ENCODE data around the gene SLX1A. TPM values are rescaled to one million over a fixed set of nuclear protein-coding genes. Genes with fewer than 3 reads are reported as not detected.

Gene SLX1A
- total RNA-seq, 1 donor from 2014 or later, result 16.6 TPM

- H3K9me3 Mint-ChIP-seq (ENCODE audit: unreplicated experiment), result no peaks in the 10 kb centered on the region
- H3K27ac Mint-ChIP-seq (ENCODE audit: unreplicated experiment), result no peak overlapping the region
- H3K36me3 Mint-ChIP-seq (ENCODE audit: unreplicated experiment), result peaks cover 4% of the 10 kb centered on the region
- H3K4me1 Mint-ChIP-seq (ENCODE audit: low read depth, unreplicated experiment), result no peaks in the 10 kb centered on the region
- peaks cover 4% of the 10 kb centered on the region for H3K27me3 Mint-ChIP-seq (ENCODE audit: unreplicated experiment)
- DNase-seq, result no peak
- no peak overlapping the region for H3K4me3 Mint-ChIP-seq (ENCODE audit: unreplicated experiment)
- TF ChIP-seq CTCF (IDR thresholded peaks at IDR 0.05; ENCODE audit: partially characterized antibody, unreplicated experiment), result no peak
Measured at GRCh38 chr16:30149250-30149930, 44.3 kb upstream of the SLX1A start.

DNA sequence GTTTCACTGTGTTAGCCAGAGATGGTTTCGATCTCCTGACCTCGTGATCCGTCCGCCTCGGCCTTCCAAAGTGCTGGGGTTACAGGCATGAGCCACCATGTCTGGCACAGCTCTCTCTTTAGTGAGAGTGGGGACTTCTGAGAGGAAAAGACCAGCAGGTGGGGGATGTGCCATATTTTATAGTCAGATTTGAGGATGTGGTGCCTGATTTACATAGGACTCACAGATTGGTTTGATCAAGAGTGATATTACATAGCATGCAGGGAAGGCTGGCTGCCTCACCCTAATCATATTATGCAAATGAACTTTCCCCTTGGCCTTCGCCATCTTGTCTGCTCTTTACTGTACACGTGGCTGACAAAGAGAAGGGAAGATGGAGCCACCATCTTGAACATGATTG is 42.6 kb upstream of the SLX1A start:
- no peaks in the 10 kb centered on the region for H3K4me1 Mint-ChIP-seq (ENCODE audit: low read depth, unreplicated experiment)

GRCh38 chr16:30152517-30152916 is 41.2 kb upstream of the SLX1A start:
- no peak for DNase-seq
- H3K27me3 Mint-ChIP-seq (ENCODE audit: unreplicated experiment), result peaks cover 4% of the 10 kb centered on the region
- no peak overlapping the region for H3K4me3 Mint-ChIP-seq (ENCODE audit: unreplicated experiment)
- H3K9me3 Mint-ChIP-seq (ENCODE audit: unreplicated experiment), result peaks cover 2% of the 10 kb centered on the region
- H3K4me1 Mint-ChIP-seq (ENCODE audit: low read depth, unreplicated experiment), result no peaks in the 10 kb centered on the region
- H3K27ac Mint-ChIP-seq (ENCODE audit: unreplicated experiment), result no peak overlapping the region
- H3K36me3 Mint-ChIP-seq (ENCODE audit: unreplicated experiment), result peaks cover 4% of the 10 kb centered on the region
- TF ChIP-seq CTCF (IDR thresholded peaks at IDR 0.05; ENCODE audit: partially characterized antibody, unreplicated experiment), result no peak

More for the DNA sequence above, 42.6 kb upstream of the SLX1A start:
- Mint-ChIP-seq H3K9me3 (ENCODE audit: unreplicated experiment) (peaks cover 2% of the 10 kb centered on the region), H3K27ac (ENCODE audit: unreplicated experiment) (no peak overlapping the region), H3K27me3 (ENCODE audit: unreplicated experiment) (peaks cover 4% of the 10 kb centered on the region), H3K36me3 (ENCODE audit: unreplicated experiment) (peaks cover 4% of the 10 kb centered on the region), H3K4me3 (ENCODE audit: unreplicated experiment) (no peak overlapping the region)
- TF ChIP-seq CTCF (IDR thresholded peaks at IDR 0.05; ENCODE audit: partially characterized antibody, unreplicated experiment), result no peak
- no peak for DNase-seq

- no peak for TF ChIP-seq CTCF (IDR thresholded peaks at IDR 0.05; ENCODE audit: partially characterized antibody, unreplicated experiment)
- H3K36me3 Mint-ChIP-seq (ENCODE audit: unreplicated experiment), result no peaks in the 10 kb centered on the region
- H3K4me1 Mint-ChIP-seq (ENCODE audit: low read depth, unreplicated experiment), result no peaks in the 10 kb centered on the region
- peaks cover 4% of the 10 kb centered on the region for H3K27me3 Mint-ChIP-seq (ENCODE audit: unreplicated experiment)
- no peak overlapping the region for H3K27ac Mint-ChIP-seq (ENCODE audit: unreplicated experiment)
- DNase-seq, result no peak
- no peak overlapping the region for H3K4me3 Mint-ChIP-seq (ENCODE audit: unreplicated experiment)
- H3K9me3 Mint-ChIP-seq (ENCODE audit: unreplicated experiment), result peaks cover 2% of the 10 kb centered on the region
Measured at GRCh38 chr16:30155188-30155587, 38.5 kb upstream of the SLX1A start.

DNA sequence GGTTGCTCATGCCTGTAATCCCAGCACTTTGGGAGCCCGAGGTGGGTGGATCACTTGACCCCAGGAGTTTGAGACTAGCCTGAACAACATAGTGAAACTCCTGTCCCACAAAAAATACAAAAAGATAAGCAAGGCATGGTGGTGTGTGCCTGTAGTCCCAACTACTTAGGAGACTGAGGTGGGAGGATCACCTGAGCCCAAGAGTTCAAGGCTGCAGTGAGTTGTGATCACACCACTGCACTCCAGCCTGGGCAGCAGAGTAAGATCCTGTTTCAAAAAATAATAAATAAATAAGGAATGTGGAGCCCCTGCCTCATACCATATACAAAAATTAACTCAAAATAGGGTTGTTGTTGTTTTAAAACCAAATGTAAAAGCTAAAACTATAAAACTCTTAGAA is 36.5 kb upstream of the SLX1A start:
- no peak for DNase-seq
- Mint-ChIP-seq H3K27ac (ENCODE audit: unreplicated experiment) (no peak overlapping the region), H3K36me3 (ENCODE audit: unreplicated experiment) (no peaks in the 10 kb centered on the region), H3K4me1 (ENCODE audit: low read depth, unreplicated experiment) (no peaks in the 10 kb centered on the region), H3K4me3 (ENCODE audit: unreplicated experiment) (no peak overlapping the region), H3K27me3 (ENCODE audit: unreplicated experiment) (no peaks in the 10 kb centered on the region), H3K9me3 (ENCODE audit: unreplicated experiment) (peaks cover 2% of the 10 kb centered on the region)
- TF ChIP-seq CTCF (IDR thresholded peaks at IDR 0.05; ENCODE audit: partially characterized antibody, unreplicated experiment), result no peak

Measured in glutamatergic neuron (in vitro differentiated cells).